UCSD-AML1 (cell line): ENCODE data around the gene DHRS12.
A peak's percentile ranks its signal among the peaks of the same experiment; 100 is the strongest.

Source experiments
- DNase-seq: peaks from one replicate; lab custom pipeline; 2025; ENCODE audit not compliant: unreplicated experiment; lab: John Stamatoyannopoulos, UW

The DHRS12 gene

DNA sequence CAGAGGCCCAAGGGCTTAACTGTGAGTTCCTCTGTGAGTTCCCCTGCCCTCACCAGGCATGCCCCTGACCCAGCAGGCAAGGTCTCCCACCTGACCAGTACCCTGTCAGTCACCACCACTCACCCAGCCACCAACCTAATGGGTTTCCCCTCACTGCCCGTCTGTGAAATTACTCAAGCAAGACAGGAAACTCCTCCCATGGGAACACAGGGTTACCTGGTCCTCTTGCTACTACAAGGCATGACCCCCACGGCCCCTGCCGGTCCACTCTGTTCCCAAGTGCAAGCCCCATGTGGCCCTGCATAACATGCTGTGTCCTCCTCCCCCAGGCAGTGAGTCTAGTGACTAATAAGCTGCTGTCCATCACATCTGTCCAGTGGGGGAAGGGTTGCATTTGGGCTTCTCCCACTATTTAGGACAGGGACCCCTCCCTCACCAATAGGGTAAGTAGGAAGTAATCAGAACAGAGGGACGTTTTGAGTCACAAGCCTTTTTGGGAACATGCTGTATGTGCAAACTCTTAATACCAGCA lies 8.0 kb upstream of the DHRS12 start:
- DNase-seq, result peak; percentile 29

DNA sequence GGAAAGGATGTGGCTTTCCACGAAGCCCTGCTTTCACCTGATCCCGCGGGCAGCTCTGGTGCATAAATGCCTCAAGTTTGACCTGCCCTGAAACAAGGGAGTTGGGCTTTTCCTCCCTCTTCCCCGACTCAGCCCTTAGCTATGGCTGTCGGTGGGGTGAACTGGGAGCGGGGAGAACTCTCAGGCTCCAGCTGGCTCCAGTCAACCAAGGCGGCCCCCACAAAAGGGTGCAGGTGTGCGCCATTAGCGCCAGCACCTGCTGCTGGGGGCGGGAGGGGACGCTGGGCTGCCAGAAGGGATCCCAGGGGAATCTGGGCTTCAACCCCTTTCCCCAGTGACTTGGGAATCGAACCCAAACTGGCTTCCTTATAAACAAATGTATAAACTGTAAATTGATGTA lies 7.1 kb upstream of the DHRS12 start:
- no peak for DNase-seq

DNA sequence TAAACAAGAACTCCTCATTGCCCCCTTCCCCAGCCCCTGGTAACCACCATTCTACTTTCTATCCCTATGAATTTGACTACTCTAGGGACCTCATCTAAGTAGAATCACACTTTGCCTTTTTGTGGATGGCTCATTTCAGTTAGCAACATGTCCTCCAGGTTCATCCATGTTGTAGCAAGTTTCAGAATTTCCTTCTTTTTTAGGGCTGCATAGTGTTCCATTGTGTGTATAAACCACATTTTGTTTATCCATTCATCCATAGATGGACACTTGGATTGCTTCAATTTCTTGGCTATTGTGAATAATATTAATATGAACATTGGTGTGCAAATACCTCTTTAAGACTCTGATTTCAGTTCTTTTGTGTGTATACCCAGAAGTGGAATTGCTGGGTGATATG lies 4.8 kb upstream of the DHRS12 start:
- no peak for DNase-seq

DNA sequence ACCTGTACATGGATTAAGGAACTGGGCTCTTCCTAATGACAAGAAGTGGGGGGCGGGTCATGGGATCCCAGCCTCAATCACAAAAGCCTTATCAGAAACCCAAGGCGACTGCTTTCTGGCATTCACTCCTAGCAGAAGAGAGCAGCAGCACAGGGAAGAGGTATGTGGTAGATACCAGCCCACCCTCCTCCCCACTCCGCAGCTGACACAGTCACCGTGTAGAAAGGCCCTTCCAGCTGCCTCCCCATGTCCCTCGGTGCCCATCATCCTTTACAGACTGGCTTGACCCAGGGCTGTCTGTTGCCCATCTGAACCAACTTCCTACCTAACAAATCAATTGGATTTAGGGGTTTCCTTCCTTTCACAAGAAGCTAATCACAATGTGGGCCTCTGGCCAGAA lies 3.1 kb upstream of the DHRS12 start:
- no peak for DNase-seq

DNA sequence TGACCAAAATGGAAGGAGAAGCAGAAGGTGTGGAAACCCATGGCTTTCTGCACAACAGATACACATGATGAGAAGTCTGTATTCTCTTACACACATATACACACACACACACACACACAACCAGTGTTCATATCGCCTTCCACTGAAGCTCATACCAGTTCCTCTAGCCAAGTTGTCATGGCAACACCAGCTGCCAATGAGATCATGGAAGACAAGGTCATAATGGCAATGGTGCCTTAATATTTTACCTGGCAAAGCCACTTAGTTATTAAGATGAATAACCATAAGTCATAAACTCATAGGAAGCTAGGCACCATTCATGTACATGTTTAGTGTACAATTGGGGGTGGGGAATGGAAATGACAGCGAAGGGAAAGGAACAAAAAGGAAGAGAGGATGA lies 2.6 kb upstream of the DHRS12 start:
- no peak for DNase-seq

DNA sequence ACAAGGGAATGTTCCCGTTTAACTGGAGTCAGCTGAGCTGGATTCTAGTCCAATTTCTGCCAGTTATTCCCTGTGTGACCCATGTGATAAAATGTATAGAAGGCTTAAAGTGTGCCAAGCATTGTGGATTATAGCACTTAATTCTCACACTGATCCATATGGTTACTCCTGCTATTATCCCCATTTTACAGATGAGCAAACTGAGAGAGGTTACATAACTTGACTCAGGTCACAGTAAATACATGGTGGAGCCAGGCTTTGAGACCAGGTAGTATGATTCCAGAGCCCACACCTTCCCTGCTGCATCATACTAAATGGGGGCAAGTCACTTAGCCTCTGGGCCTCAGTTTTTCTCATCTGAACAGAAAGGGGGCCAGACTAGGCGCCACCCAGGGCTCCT lies 2.0 kb upstream of the DHRS12 start:
- no peak for DNase-seq

DNA sequence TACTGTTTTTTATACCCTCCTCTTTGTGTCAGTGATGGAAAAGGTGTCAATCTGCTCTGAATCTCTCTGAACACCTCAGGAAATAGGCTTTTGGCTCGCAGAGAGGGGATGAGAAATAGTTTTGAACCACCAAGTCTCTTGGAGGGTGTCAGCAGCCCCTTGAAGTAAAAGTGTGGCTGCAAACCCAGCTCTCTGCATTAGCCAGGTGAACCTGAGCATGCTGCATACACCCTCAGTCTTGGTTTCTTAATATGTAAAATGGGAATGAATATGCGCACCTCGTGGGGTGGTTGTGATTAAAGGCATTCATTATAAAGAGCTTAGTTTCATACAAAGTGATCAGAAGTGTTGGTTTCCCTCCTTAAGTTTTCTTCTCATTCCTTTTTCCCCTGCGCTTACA lies 1.4 kb upstream of the DHRS12 start:
- no peak for DNase-seq

DNA sequence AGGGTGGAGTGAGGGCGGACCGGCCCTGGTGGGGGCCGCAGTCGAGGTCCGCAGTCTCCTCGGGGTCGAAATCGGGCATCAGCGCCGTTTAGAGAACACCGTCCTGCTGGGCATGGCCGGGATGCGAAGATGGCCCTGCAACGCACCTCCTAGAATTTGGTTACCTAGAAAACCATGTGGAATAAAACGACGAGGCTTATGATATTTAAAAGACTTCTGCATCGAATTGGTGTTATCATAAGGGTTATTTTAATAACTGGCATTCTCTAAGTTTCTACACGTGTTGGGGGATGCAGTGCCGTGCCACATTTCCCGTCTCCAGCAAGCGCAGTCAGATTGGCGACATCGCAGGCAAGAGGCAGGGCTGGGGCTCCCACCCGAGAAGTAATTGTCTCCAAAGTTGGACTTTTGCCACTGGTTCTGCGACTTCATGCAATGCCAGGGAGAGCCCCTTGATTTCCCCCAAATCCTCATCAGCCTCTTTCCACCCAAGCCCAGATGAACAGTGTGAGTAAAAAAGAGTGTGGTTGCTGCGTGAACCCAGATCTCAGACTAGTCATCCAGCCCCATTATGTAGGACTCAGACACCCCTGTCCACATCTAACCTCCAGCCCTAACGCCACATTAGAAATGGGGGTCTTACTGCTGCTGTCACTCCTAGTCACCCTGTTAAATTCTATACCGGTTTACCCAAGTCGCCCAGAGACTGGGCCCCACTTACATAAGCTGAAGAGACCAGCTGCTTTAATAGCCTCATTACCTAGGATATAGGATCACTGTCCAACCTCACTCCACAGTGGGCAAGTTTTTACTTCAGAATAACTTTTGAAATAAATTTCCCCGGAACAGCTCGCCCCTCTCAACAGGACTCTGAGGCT lies 571 bp upstream of the DHRS12 start:
- DNase-seq, result no peak

DNA sequence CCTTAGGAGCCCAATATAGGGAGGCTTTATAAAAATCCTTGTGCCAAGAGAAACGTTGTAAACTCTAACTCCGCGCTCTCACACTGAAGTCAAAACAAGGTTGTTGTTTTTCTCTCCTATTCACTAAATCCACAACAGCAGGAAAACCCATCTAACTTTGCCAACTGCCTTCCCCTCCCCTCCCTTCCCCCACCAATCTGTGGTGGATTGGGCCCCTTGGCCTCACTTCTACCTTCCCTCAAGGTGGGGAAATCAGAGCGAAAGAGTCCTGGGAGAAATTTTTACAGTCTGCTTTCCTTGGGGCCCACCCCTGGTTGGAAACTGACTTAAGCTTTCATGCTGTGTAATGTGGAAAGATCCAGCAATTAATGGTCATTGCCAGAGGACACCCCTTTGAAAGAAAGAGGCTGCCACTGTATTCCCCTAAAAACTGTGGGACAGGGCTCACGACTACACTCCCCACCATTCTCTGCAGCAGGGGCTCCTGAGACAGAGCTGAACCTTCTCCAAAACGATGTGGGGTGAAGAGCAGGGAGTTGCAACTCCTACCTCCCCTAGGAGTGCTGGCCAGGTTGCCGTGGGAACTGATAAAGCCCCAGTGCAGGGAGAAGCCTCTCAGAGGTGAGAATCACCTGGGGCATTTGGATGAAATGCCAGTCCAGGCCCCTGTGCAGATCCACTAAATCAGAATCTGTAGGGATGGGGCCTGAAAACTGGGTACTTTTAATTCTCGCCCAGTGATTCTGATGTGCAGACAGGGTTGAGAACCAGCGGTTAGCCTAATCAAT lies 1.1 kb downstream of the DHRS12 start:
- DNase-seq, result no peak

DNA sequence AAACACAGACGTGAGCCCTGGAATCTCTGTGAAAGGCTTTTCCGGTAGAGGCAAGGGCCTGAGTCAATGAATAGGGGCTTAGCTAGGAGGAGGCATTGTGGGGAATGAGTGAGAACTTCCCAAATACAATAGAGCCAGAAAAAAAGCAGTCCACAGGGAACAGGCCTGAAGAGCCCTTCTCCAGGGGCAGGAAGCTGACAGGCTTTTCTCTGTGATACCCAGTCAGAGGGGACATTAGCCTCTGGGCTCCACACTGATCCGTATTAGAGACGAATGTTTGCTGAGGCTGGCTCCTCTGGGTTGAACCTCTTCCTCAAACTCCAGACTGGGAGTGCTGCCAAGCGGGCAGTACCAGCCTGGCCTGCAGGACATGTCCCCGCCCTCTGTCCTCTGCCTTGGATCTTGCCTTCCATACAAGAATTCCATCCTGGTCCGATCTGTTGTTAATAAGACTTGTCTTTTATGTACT lies 2.3 kb downstream of the DHRS12 start:
- DNase-seq, result no peak

DNA sequence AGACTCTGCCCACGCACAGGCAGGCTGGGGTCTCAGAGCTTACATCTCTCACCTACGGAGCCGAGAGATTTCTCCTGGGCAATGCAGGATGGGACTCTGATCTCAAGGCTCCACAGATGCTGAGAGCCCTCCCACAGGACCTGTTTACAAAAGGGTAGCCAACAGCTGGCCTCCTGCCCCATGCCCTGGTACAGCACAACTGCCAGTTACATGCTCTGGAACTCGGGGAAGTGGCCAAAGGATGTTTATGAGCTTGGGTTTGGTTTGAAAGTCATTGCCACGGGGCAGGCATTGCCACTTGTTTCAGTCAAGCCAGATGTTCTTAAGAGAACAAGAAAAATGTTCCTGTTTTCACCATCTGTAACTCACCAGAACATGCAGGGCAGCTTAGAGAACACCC lies 3.5 kb downstream of the DHRS12 start:
- no peak for DNase-seq

DNA sequence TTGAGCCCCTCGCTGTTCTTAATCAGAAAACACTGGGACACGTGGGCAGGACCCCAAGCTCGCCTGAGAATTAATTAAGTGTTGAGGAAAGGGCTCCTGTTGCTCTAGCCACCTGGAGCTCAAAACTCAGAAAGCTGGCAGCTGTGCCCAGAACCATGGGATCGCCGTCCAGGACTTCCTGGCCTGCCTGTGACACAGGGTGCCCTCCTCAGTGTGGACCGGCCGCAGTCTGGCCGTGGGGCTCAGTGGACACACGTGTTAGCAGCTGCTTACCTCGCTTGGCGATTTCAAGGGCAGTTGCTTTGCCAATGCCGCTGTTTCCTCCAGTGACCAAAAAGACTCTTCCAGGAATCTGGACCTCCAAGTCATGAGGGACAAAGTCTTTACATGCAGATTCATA lies 4.7 kb downstream of the DHRS12 start:
- no peak for DNase-seq

DNA sequence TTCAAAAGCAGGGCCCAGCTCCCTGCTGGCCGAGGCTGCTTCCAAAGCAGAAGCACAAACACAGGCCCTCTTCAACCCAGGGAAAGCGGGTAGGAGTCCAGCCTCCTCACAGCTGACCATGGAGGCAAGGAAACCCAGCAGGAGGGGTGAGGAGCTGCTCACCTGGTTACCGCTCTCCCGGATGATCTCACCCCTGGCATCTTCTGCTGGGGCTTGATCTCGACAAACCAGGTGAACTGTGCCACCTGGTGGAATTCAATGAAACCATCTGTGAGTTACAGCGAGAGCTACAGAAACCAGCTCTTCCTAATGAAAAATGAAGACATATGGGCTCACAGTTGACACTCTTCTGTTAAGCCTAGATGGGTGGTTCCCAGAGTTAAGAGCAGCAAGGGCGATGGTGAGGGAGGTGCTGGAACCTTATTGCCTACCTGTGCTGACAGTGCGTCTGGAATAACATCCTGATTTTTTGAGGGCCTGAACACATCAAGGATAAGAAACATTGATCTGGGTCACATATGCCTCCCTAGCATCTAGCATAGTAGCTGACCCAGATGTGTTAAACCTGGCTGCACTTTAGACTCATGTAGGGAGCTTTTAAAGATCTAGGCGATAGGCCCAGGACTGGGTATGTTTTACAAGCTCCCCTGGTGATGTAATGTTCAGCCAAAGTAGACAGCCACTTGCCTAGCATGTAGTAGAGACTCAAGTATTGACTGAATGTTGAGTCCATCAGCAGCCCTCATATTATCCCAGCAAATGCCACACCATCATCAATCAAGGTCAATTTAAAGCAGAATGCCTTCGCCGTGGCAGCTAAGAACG lies 6.1 kb downstream of the DHRS12 start:
- DNase-seq, result no peak

DNA sequence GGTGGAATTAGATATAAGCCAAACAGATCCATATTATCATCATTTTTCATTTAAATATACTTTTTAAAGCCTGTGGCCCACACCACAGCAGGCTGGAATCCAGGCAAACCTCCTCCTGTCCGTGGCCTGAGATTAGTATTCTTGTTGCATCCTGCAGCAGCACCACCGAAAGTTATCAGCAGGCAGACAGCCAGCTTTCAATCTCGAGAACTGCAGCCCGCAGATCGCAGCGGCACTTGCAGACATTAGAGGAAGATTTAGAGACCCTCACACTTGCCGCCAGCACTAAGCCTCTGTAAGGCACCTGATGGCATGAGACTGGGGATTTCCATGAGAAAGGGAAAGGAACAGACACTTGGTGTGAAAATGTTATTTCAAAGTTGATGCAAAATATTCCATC lies 7.4 kb downstream of the DHRS12 start:
- DNase-seq, result no peak

DNA sequence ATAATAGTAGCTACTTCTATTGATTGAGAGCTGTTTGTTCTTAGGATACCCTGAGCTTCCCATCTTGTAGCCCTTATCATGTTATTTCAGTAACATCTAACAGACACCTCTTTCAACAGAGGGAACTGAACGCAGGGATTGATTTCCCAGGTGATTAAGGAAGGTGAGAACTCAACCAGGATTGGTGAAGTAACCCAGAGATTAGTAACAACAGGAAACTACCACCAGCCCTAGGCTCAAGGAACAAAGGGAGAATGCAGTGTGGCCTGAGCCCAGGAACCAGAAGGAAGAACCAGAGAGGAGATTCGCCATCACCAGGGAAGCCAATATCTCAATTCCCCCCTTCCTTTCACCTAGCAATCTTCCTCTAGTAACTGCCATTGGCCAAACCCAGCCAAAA lies 8.5 kb downstream of the DHRS12 start:
- no peak for DNase-seq

DNA sequence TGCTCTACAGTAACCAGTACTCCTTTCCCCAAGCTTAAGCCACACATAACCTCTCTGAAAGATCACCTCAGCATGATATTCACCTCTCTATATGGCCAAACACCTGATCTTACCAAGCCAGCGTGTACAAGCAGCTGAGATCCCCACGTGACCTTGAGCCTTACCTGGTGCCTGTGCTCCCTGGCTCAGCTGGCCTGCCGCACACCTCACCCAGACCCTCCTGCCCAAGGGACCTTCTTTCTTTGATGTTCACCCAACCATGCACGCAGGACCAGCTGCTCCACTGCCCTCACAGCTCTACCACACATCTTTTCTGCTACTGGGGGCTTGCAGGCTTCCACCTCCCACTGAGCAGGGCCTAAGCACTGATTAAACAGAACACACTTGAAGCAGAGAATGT lies 9.0 kb downstream of the DHRS12 start:
- DNase-seq, result no peak

DNA sequence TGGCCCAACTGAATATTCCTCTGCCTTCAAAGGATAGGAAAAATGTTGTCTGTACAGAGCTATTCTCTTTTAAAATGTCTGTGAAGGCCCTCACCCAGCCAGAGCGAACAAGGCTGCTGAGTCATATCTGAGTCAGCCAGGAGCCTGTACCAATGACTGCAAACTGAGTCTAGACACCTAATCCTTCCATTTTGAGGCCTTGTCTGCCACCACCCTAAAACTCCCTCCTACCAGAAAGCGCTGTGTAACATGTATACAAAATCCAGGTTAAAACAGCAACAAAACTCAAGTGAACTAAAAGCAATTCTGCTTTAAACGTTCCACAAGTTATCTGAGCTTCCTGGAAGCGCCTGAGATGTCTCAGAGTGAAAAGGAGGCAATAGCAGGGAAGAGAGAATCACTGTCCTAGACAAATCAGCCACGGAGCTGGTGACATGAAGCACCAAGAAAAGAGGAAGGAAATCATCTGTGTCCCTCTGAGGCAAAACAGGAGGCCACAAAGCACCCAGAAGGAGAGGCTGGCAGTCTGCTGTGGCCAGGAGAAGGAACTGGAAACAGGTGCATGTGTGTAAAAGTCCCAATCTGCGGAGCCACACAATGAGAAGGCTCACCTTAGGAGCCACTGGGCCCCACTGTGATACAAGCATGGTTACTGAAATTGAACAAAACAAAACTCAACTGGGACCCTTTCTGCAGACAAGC lies 10.2 kb downstream of the DHRS12 start:
- peak; percentile 71 for DNase-seq

DNA sequence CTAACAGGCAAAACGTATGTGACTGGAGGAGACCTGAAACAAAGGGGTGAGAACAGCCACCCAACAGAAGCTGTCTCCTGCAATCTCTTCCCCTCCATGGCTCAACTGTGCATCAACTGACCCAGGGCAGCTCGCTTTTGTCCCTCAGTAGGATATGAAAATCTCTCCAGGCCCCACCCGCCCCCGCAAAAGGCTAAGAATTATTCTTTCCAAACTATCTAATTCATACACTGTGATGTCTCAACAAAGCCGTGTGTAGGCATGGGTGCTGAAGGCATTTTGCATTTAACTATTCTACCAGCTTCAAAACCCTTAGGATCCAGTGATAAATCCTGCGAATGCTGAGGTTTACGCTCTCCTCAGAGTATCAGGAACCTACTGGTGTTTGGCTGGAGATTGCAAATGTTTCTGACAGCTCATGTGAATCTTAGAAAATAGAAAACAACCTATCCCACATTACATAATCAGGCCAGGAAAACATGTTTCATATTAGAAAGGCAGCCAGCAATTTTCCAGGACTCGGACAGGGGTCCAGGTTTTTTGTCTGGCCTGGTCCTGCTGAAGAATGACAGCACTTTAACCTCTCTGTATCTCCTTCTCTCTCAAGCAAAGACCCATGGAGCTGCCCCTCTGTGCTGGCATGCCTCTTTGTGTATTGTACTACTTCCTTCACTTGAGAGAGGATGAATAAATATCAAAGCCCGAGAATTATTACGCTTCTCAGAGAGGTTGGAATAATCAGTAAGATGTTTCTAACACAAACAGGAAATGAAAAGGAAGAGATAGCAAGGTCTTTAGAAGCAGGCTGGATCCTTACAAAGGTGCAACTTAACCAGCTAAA lies 17.3 kb downstream of the DHRS12 start:
- no peak for DNase-seq

DNA sequence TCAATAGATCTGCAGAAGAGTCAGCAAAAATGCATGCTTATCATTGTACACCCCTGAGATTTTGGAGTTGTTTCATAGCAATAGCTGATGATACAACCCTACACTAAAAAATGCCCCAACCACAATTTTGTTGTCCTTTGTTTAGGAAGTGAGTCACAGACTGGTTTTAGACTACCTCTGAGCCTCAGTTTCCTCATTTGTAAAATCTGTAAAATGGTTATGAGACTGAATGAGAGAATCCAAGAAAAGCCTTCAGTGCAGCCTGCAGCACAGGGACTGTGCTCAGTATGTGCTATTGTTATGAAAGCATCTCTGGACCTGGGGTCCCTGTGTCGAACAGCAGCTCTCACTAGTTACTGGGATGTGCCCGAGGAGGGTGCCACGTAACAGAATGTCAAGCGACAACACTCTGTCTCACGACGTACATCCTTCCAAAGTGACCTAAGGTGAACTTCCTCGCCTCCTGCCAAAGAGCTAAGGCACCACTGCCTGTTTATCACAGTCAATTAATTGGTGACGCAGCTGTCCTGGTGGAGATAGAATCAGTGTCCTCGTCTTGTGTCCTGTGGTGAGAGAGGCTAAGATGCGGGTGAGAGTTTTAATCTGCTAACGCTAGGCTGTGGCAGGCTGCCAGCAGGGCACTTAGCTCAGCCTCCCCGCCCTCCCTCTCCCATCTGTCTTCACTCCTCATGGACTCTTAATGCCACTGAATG lies 18.1 kb downstream of the DHRS12 start:
- no peak for DNase-seq
